Epithelial cell of esophagus (primary cell): ENCODE data around the gene HRH3.

Experiments
- DNase-seq: peaks from one replicate; pipeline ENCODE4 v3.0.0; 2010; ENCODE audit warnings: low read depth
- H3K4me3 ChIP-seq: 2 replicates; pipeline ENCODE4 v1.5.1; 2011; ENCODE audit warnings: mild to moderate bottlenecking, low read length, control low read depth
- CTCF ChIP-seq: IDR thresholded peaks from 2 replicates; pipeline ENCODE4 v1.5.1; 2011; ENCODE audit warnings: low read depth, mild to moderate bottlenecking, low read length, control low read depth, inconsistent platforms; ENCODE audit not compliant: insufficient read depth; ENCODE audit errors: missing control alignments

The HRH3 gene

GRCh38 chr20:62230696-62231095 lies 10.6 kb upstream of the HRH3 start:
- DNase-seq: no peak
- TF ChIP-seq CTCF: no peak
- H3K4me3 ChIP-seq: no peak overlapping the region

GRCh38 chr20:62230276-62230675 lies 10.2 kb upstream of the HRH3 start:
- TF ChIP-seq CTCF: no peak
- DNase-seq: no peak
- H3K4me3 ChIP-seq: no peak overlapping the region

- no peak overlapping the region for H3K4me3 ChIP-seq
- no peak for TF ChIP-seq CTCF
- DNase-seq: no peak
These were observed 9.6 kb upstream of the HRH3 start for GRCh38 chr20:62229667-62230066.

- DNase-seq: no peak
- no peak for TF ChIP-seq CTCF
- H3K4me3 ChIP-seq: no peak overlapping the region
These were observed 9.0 kb upstream of the HRH3 start for GRCh38 chr20:62228982-62229545.

- H3K4me3 ChIP-seq: no peak overlapping the region
- peak; percentile 31 for DNase-seq
- TF ChIP-seq CTCF: no peak
These were observed 8.2 kb upstream of the HRH3 start for GRCh38 chr20:62227977-62228958.

- DNase-seq: no peak
- no peak overlapping the region for H3K4me3 ChIP-seq
- no peak for TF ChIP-seq CTCF
These were observed 7.5 kb upstream of the HRH3 start for GRCh38 chr20:62227591-62227976.
